Mesenchymal stem cell (in vitro differentiated cells and primary cell): ENCODE results near the gene CRABP2. TPM values are rescaled to one million over a fixed set of nuclear protein-coding genes. Genes with fewer than 3 reads are reported as not detected.

ENCODE experiments used
- DNase-seq: peaks from one replicate; pipeline ENCODE4 v3.0.0-alpha.2; 2013
- H2AFZ ChIP-seq: one replicate; pipeline ENCODE4 v1.6.1; 2013; ENCODE audit warnings: low read depth, mild to moderate bottlenecking, control low read depth, inconsistent platforms, low read length, moderate library complexity
- H2AK5ac ChIP-seq: 2 replicates; pipeline ENCODE4 v1.6.1; 2013; ENCODE audit warnings: low read length, moderate library complexity, mild to moderate bottlenecking, inconsistent platforms; ENCODE audit not compliant: severe bottlenecking
- H2BK120ac ChIP-seq: one replicate; pipeline ENCODE4 v1.6.1; 2013; ENCODE audit warnings: low read depth, mild to moderate bottlenecking, inconsistent platforms, low read length, moderate library complexity
- H2BK12ac ChIP-seq, 2 experiments: one replicate each; pipeline ENCODE4 v1.6.1; 2013; ENCODE audit warnings: inconsistent platforms in 2 of 2, low read length in 2 of 2, mild to moderate bottlenecking in 2 of 2, moderate library complexity in 2 of 2, control low read depth in 1 of 2
- H2BK15ac ChIP-seq: one replicate; pipeline ENCODE4 v1.6.1; 2013; ENCODE audit warnings: mild to moderate bottlenecking, low read depth, inconsistent platforms; ENCODE audit not compliant: poor library complexity, severe bottlenecking
- H2BK5ac ChIP-seq: 2 replicates; pipeline ENCODE4 v1.6.1; 2013; ENCODE audit warnings: low read depth, mild to moderate bottlenecking, low read length, control low read depth, inconsistent platforms; ENCODE audit not compliant: poor library complexity, severe bottlenecking
- H3K14ac ChIP-seq, 2 experiments: one replicate each; pipeline ENCODE4 v1.6.1; 2013; ENCODE audit warnings: inconsistent platforms in 2 of 2, low read length in 2 of 2, control low read depth in 1 of 2, mild to moderate bottlenecking in 1 of 2, moderate library complexity in 1 of 2
- H3K18ac ChIP-seq, 2 experiments: one replicate each; pipeline ENCODE4 v1.6.1; 2013; ENCODE audit warnings: inconsistent platforms in 2 of 2, low read length in 2 of 2, control low read depth in 1 of 2, low read depth in 1 of 2, mild to moderate bottlenecking in 1 of 2
- H3K23ac ChIP-seq, 2 experiments: one replicate each; pipeline ENCODE4 v1.6.1; 2013; ENCODE audit warnings: inconsistent platforms in 2 of 2, low read length in 2 of 2, mild to moderate bottlenecking in 2 of 2, moderate library complexity in 2 of 2, control low read depth in 1 of 2
- H3K27ac ChIP-seq: 2 replicates; pipeline ENCODE4 v1.5.1; 2013; ENCODE audit warnings: mild to moderate bottlenecking, moderate library complexity, low read length, control low read depth, inconsistent platforms; ENCODE audit not compliant: poor library complexity, severe bottlenecking
- H3K27me3 ChIP-seq, 2 experiments: 2 replicates each; pipeline versions ENCODE4 v1.6.1 to v1.7.0; 2013; ENCODE audit warnings: low read length in 2 of 2, mild to moderate bottlenecking in 2 of 2, moderate library complexity in 2 of 2, control low read depth in 1 of 2, inconsistent platforms in 1 of 2; ENCODE audit not compliant: control insufficient read depth in 1 of 2, insufficient read depth in 1 of 2
- H3K36me3 ChIP-seq, 2 experiments: 2 replicates each; pipeline versions ENCODE4 v1.6.1 to v1.7.0; 2013; ENCODE audit warnings: low read length in 2 of 2, control low read depth in 1 of 2, inconsistent platforms in 1 of 2, low read depth in 1 of 2, mild to moderate bottlenecking in 1 of 2; ENCODE audit not compliant: insufficient read depth in 2 of 2, control insufficient read depth in 1 of 2
- H3K4ac ChIP-seq, 2 experiments: one replicate each; pipeline ENCODE4 v1.6.1; 2013; ENCODE audit warnings: inconsistent platforms in 2 of 2, low read length in 2 of 2, mild to moderate bottlenecking in 2 of 2, moderate library complexity in 2 of 2, control low read depth in 1 of 2, low read depth in 1 of 2
- H3K4me1 ChIP-seq: 2 replicates; pipeline ENCODE4 v1.6.1; 2013; ENCODE audit warnings: low read depth, low read length, control low read depth; ENCODE audit not compliant: control insufficient read depth, insufficient read depth
- H3K4me2 ChIP-seq: 2 replicates; pipeline ENCODE4 v1.6.1; 2013; ENCODE audit warnings: low read length, mild to moderate bottlenecking, inconsistent platforms; ENCODE audit not compliant: poor library complexity, severe bottlenecking
- H3K4me3 ChIP-seq, 2 experiments: 2 replicates each; pipeline versions ENCODE4 v1.5.1 to v1.7.0; 2013; ENCODE audit warnings: low read length in 2 of 2, mild to moderate bottlenecking in 2 of 2, control low read depth in 1 of 2, low read depth in 1 of 2; ENCODE audit not compliant: insufficient read depth in 1 of 2
- H3K79me1 ChIP-seq: replicated peaks from 2 replicates; pipeline ENCODE4 v1.6.1; 2013; ENCODE audit warnings: mild to moderate bottlenecking, control low read depth, low read length, inconsistent platforms; ENCODE audit not compliant: poor library complexity, severe bottlenecking
- H3K9ac ChIP-seq: 2 replicates; pipeline ENCODE4 v1.7.0; 2013; ENCODE audit warnings: mild to moderate bottlenecking, low read length, moderate library complexity
- H3K9me3 ChIP-seq: 2 replicates; pipeline ENCODE4 v1.7.0; 2013; ENCODE audit warnings: mild to moderate bottlenecking, low read length; ENCODE audit not compliant: control insufficient read depth
- H4K8ac ChIP-seq: one replicate; pipeline ENCODE4 v1.6.1; 2013; ENCODE audit warnings: inconsistent platforms, mild to moderate bottlenecking, low read length, moderate library complexity
- H4K91ac ChIP-seq: one replicate; pipeline ENCODE4 v1.6.1; 2013; ENCODE audit warnings: mild to moderate bottlenecking, low read length, inconsistent platforms
- WGBS: methylation state at CpG from one replicate; pipeline ENCODE4 v1.1.7; 2013; ENCODE audit warnings: mixed read lengths; 5-methylcytosine and 5-hydroxymethylcytosine counted together
- polyA plus RNA-seq, 2 experiments: library from polyadenylated mRNA; stranded (reverse); fragments of 200-250 nt; gene quantifications; one replicate each; pipeline ENCODE4 v1.2.3, GENCODE V29; 2013

The CRABP2 gene
- polyA plus RNA-seq (2013, experiment 1 of 2), result 42.6 TPM
- 41.2 TPM for polyA plus RNA-seq (2013, experiment 2 of 2)

DNA sequence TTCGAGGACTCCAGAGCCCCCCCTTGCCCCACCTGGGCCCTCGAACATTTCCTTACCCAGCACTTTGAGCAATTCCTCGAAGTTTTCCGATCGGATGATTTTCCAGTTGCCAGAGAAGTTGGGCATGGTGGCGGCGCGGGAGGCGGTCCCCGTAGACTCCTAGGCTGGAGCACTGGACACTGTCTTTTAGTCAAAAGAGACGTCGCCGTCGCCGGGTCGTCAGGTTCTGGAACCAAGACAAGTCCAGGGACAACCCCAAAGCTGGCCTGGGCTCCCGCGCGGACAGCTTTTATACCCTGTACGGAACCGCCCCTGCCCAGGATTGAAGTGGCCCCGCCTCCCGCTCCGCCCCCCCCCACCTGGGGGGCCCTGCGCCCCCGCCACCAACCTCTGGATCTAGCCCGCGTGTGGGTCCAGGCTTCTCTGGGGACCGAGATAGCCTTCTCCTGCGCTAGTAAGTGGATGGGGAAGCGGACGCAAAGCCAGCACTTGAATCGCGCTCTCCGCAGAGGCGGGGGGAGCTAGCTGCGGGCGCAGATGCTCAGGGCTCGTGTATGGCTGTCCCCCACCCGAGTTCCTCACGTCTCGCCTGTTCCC, at the start of gene CRABP2:
Gene CRABP2 (minus strand): TSS at position 263 of the 597 bp plus-strand sequence. CDS start 137 bp downstream, at position 126.
- H3K79me1 ChIP-seq, result no peaks in the 10 kb centered on the region
- peaks cover 62% of the 10 kb centered on the region for H3K4me1 ChIP-seq
- peak within 1 kb of the TSS in 1 of 2 experiments; percentile 77 for H3K23ac ChIP-seq
- no peak within 1 kb of the TSS for H3K27ac ChIP-seq
- peak within 1 kb of the TSS; percentile 89 for H3K9ac ChIP-seq
- peak within 1 kb of the TSS; percentile 35 to 85 for H3K4me3 ChIP-seq
- DNase-seq, result peak; percentile 52
- peak within 1 kb of the TSS; percentile 15 for H2AK5ac ChIP-seq
- H4K91ac ChIP-seq, result peak within 1 kb of the TSS; percentile 80
- H3K14ac ChIP-seq, result peak within 1 kb of the TSS in 1 of 2 experiments; percentile 64
- peak within 1 kb of the TSS; percentile 39 for H2AFZ ChIP-seq
- 2% methylated on average over 36 of the region's 42 CpGs for WGBS
- peak within 1 kb of the TSS; percentile 86 for H2BK120ac ChIP-seq
- no peaks in the 10 kb centered on the region for H3K9me3 ChIP-seq
- H2BK12ac ChIP-seq, result peak within 1 kb of the TSS; percentile 91 to 94
- H3K18ac ChIP-seq, result peak within 1 kb of the TSS; percentile 44 to 88
- peak within 1 kb of the TSS; percentile 73 to 88 for H3K4ac ChIP-seq
- H3K4me2 ChIP-seq, result peak within 1 kb of the TSS; percentile 87
- peaks cover 5 to 15% of the 10 kb centered on the region in 2 experiments for H3K36me3 ChIP-seq
- H3K27me3 ChIP-seq, result peaks cover 0 to 30% of the 10 kb centered on the region in 2 experiments
- H4K8ac ChIP-seq, result peak within 1 kb of the TSS; percentile 96
- no peak within 1 kb of the TSS for H2BK5ac ChIP-seq
- peak within 1 kb of the TSS; percentile 82 for H2BK15ac ChIP-seq

DNA sequence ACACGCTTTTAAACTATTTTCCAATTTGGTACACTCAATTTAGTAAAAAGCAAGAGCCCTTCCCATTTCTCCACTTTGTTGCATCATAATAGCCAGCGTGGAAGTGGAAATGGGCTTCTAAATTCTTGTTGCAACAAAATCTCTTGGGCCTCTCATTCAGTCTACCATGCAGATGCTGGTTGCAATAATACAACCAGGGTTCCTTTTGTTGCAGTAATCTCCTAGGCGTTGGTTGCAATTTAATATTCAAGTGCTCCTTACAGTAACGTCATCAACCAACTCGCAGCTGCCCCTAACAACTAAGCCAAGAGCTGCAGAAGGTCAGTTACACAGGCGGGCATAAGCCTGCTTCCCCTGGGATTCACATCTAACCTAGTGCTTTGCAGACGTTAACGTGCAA, 48.8 kb upstream of the CRABP2 start:
- Histone ChIP-seq H2AK5ac (no peak overlapping the region), H2BK5ac (no peak overlapping the region), H3K27me3 (no peaks in the 10 kb centered on the region), H3K4ac (no peak overlapping the region), H3K18ac (no peak overlapping the region), H3K23ac (no peak overlapping the region), H2BK12ac (no peak overlapping the region), H3K79me1 (peaks cover 12% of the 10 kb centered on the region), H3K9me3 (no peaks in the 10 kb centered on the region), H4K91ac (no peak overlapping the region), H2AFZ (no peak overlapping the region), H2BK120ac (peak overlapping the region; percentile 49), H3K27ac (no peak overlapping the region), H3K14ac (no peak overlapping the region), H2BK15ac (no peak overlapping the region), H3K4me1 (peaks cover 14% of the 10 kb centered on the region), H3K36me3 (peaks cover 3 to 7% of the 10 kb centered on the region in 2 experiments), H3K9ac (no peak overlapping the region), H3K4me2 (no peak overlapping the region), H3K4me3 (no peak overlapping the region), H4K8ac (no peak overlapping the region)
- 95% methylated on average over 8 of the region's 8 CpGs for WGBS
- DNase-seq, result no peak

DNA sequence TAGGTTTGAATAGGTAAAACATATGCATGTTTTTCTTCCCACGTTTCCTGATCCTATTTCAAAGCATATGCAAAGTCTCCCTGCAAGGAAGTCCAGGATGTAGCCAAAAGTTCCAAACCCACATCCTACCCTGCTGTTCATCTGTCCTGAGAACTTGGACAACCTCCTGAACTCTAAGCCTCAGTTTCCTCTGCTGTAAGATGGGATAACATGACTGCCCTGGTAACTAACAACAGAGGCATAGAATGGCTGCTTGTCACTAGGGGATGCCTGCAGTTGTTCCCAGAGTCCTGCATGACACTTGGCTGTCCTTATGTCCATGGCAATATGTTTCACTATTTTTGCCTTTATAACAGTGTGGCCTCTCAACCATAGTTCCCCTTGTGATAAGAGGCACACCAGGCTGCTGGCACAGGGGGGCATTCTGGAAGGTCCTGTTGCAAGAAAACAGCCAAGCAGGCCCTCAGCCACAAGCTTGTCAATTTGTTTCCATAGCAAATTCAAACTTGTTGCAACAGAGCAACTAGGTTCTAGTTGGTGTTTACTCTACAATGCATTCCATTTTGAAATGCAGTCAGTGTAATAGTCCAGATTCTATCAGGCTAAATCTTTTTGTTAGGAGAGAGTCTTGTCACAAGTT, 47.6 kb upstream of the CRABP2 start:
- H3K9me3 ChIP-seq, result no peaks in the 10 kb centered on the region
- peak overlapping the region; percentile 31 for H4K91ac ChIP-seq
- H3K27me3 ChIP-seq, result no peaks in the 10 kb centered on the region
- no peak overlapping the region for H2AFZ ChIP-seq
- H3K9ac ChIP-seq, result peak overlapping the region; percentile 98
- H3K4me3 ChIP-seq, result peak overlapping the region in 1 of 2 experiments; percentile 97
- H2BK120ac ChIP-seq, result no peak overlapping the region
- H3K4me1 ChIP-seq, result peaks cover 23% of the 10 kb centered on the region
- no peak overlapping the region for H2BK5ac ChIP-seq
- H2AK5ac ChIP-seq, result no peak overlapping the region
- DNase-seq, result peak; percentile 86
- peak overlapping the region in 1 of 2 experiments; percentile 46 for H3K4ac ChIP-seq
- H3K27ac ChIP-seq, result no peak overlapping the region
- peak overlapping the region in 1 of 2 experiments; percentile 28 for H3K18ac ChIP-seq
- peaks cover 3 to 11% of the 10 kb centered on the region in 2 experiments for H3K36me3 ChIP-seq
- H2BK12ac ChIP-seq, result no peak overlapping the region
- WGBS, result 48% methylated on average over 1 of the region's 1 CpG
- H3K14ac ChIP-seq, result no peak overlapping the region
- no peak overlapping the region for H3K23ac ChIP-seq
- no peak overlapping the region for H4K8ac ChIP-seq
- H3K79me1 ChIP-seq, result peaks cover 12% of the 10 kb centered on the region
- no peak overlapping the region for H2BK15ac ChIP-seq
- peak overlapping the region; percentile 3 for H3K4me2 ChIP-seq
